Measurements from ENCODE around the gene KNL1. TPM values are rescaled to one million over a fixed set of nuclear protein-coding genes. Genes with fewer than 3 reads are reported as not detected.

Gene KNL1
- total RNA-seq, 1 experiment from 2014 or later: 27.5 TPM

DNA sequence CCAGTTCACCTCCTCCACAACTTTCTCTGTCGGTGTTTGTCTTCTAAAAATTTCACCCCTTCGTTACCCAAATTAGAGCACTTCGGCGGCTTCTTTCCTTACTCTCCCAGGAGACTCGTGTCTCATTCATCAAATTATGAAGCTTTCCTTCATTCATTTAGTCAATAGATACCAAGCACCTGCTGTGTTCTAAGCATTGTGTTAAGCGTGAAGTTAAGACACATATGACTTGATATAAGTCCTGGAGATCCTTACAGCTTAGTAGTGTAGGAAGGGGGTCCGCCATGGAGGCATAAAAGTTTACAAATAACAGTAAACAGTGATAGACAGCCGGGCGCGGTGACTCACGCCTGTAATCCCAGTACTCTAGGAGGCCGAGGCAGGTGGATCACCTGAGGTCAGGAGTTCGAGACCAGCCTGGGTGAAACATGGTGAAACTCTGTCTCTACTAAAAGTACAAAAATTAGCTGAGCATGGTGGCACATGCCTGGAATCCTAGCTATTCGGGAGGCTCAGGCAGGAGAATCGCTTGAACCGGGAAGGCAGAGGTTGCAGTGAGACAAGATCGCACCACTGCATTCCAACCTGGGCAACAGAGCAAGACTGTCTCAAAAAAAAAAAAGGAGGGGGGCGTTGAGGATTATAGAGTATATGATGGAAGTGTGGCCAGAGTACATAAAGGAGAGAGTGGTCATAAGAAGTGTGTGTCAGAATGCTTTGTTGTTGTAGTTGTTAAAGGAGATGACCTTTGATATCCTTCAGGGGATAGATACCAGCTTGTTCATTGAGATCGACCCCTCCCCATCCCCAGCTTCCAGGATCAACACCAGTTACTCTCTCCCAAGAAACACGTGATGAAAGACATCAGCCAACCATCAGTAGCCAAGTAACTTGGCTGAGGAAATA is 28.5 kb upstream of the KNL1 start:
- intact Hi-C loops (cut with micrococcal nuclease; ENCODE audit: unreplicated experiment): loop anchor here (2.0 kb wide), 1 partner anchor 95 kb away; the partner anchor contains the start of gene CHST14
- Histone ChIP-seq H3K4me1 (replicated peaks; ENCODE audit: insufficient read depth) (peaks cover 15% of the 10 kb centered on the region), H3K27ac (no peak overlapping the region), H3K9me2 (ENCODE audit: insufficient read depth) (no peaks in the 10 kb centered on the region), H3F3A (ENCODE audit: insufficient read depth, low read depth) (no peaks in the 10 kb centered on the region), H2AFZ (peak overlapping the region; percentile 81), H3K79me2 (ENCODE audit: low read depth) (peaks cover 27% of the 10 kb centered on the region), H4K20me1 (ENCODE audit: insufficient read depth) (no peaks in the 10 kb centered on the region), H3K36me3 (ENCODE audit: low read depth) (no peaks in the 10 kb centered on the region; the same call in 1 of the 2 replicates), H3K4me3 (peak overlapping the region; percentile 89; the same call in 1 of the 2 replicates), H3K27me3 (ENCODE audit: insufficient read depth, low read depth) (no peaks in the 10 kb centered on the region), H3K9me3 (ENCODE audit: insufficient read depth, low read depth) (no peaks in the 10 kb centered on the region), H3K4me2 (peak overlapping the region; percentile 79)
- BruUV-seq (replicated peaks): no TSS peak
- ChIA-PET CTCF (interaction anchor here (0.8 kb wide), 1 partner anchor 46 kb away, joined by 3 read pairs; no protein-coding TSS in a partner anchor), POLR2A (ENCODE audit: unreplicated experiment) (interaction anchor here (0.6 to 0.7 kb wide), 3 partner anchors 15 to 135 kb away, joined by 4 to 27 read pairs (median 6); no protein-coding TSS in a partner anchor)
- TF ChIP-seq, protein P1, sequence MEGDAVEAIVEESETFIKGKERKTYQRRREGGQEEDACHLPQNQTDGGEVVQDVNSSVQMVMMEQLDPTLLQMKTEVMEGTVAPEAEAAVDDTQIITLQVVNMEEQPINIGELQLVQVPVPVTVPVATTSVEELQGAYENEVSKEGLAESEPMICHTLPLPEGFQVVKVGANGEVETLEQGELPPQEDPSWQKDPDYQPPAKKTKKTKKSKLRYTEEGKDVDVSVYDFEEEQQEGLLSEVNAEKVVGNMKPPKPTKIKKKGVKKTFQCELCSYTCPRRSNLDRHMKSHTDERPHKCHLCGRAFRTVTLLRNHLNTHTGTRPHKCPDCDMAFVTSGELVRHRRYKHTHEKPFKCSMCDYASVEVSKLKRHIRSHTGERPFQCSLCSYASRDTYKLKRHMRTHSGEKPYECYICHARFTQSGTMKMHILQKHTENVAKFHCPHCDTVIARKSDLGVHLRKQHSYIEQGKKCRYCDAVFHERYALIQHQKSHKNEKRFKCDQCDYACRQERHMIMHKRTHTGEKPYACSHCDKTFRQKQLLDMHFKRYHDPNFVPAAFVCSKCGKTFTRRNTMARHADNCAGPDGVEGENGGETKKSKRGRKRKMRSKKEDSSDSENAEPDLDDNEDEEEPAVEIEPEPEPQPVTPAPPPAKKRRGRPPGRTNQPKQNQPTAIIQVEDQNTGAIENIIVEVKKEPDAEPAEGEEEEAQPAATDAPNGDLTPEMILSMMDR (conservative IDR thresholded peaks at IDR 0.05): no peak
- no peak for TF ChIP-seq EZH2 (IDR thresholded peaks at IDR 0.05; ENCODE audit: low read depth)
- DNase-seq: peak in 1 of 2 experiments; percentile 46

DNA sequence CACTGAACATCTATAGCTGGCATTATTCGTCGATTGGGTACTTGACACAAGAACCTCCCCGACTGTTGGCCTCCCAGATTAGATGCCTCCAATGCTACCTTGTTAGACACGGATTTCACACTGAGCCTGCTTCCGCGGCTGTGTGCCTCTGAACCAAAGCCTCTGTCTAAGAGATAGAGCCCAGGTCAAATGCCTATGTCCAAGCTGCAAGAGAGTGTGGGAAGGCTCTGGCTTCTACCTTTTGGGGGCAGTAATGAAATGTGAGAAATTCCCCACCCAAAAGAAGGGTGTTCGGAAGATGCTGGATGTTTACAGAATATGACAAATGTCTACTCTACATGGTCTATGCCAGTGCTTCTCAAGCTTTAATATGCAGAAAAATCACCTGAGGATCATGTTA is 26.9 kb upstream of the KNL1 start:
- ChIA-PET POLR2A (ENCODE audit: unreplicated experiment) (interaction anchor here (0.5 kb wide), 1 partner anchor 136 kb away, joined by 7 read pairs; no protein-coding TSS in a partner anchor), CTCF (no interaction called here)
- H3K27me3 ChIP-seq (ENCODE audit: insufficient read depth, low read depth): no peaks in the 10 kb centered on the region
- H3K79me2 ChIP-seq (ENCODE audit: low read depth): peaks cover 36% of the 10 kb centered on the region
- no TSS peak for BruUV-seq (replicated peaks)
- H3K9me3 ChIP-seq (ENCODE audit: insufficient read depth, low read depth): no peaks in the 10 kb centered on the region
- no peaks in the 10 kb centered on the region for H3K9me2 ChIP-seq (ENCODE audit: insufficient read depth)
- H3K4me3 ChIP-seq: no peak overlapping the region
- TF ChIP-seq EZH2 (IDR thresholded peaks at IDR 0.05; ENCODE audit: low read depth): no peak
- TF ChIP-seq, protein P1 (conservative IDR thresholded peaks at IDR 0.05): no peak
- no peak overlapping the region for H3K4me2 ChIP-seq
- DNase-seq: no peak
- no peak overlapping the region for H2AFZ ChIP-seq
- no peak overlapping the region for H3K27ac ChIP-seq
- H3K36me3 ChIP-seq (ENCODE audit: low read depth): peaks cover 4% of the 10 kb centered on the region; the same call in 1 of the 2 replicates
- peaks cover 17% of the 10 kb centered on the region for H3K4me1 ChIP-seq (replicated peaks; ENCODE audit: insufficient read depth)
- intact Hi-C loops (cut with micrococcal nuclease; ENCODE audit: unreplicated experiment): no loop called here
- no peaks in the 10 kb centered on the region for H4K20me1 ChIP-seq (ENCODE audit: insufficient read depth)
- no peaks in the 10 kb centered on the region for H3F3A ChIP-seq (ENCODE audit: insufficient read depth, low read depth)

DNA sequence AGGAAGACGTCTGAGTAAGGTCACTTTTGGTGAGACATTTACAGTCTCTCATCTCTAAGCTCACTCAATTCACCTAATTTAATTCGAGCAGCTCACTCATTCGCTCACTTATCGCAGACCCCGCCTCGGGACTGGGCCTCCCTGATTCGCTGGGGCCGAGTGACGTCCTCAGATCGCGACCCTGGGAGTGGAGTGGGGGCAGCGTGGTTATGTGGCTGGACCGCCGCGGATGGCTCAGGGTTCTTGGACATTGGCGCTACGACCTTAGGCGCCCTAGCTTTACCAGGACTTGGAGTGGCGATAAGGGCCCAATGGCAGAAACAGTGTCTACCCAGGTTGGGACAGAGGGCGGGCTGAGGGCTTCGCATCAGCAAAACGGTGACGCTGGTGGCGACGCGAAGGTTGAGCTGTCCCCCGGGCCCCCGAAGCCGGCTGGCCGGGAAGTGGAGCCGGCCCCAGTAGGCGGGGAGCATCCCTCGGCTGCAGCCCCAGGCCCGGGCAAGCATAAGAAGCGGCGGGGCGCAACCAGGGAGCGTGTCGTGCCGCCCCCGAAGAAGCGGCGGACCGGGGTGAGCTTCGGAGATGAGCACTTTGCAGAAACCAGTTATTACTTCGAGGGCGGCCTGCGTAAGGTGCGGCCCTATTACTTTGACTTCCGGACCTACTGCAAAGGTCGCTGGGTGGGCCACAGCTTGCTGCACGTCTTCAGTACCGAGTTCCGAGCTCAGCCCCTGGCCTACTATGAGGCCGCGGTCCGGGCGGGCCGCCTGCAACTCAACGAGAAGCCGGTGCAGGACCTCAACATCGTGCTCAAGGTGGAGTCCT is 24.7 kb upstream of the KNL1 start, which contains the start of gene RPUSD2:
RPUSD2 (plus strand) TSS at position 171 of the 825 bp plus-strand sequence; CDS start at position 210, 39 bp downstream.
- ChIA-PET POLR2A (ENCODE audit: unreplicated experiment) (interaction anchor here (0.5 to 1.0 kb wide), 4 partner anchors 99 to 1625 kb away, joined by 3 to 4 read pairs (median 3); no protein-coding TSS in a partner anchor), CTCF (interaction anchor here (1.4 kb wide), 1 partner anchor 20 kb away, joined by 11 read pairs; no protein-coding TSS in a partner anchor)
- Histone ChIP-seq H2AFZ (peak within 1 kb of the TSS; percentile 79), H3K27me3 (ENCODE audit: insufficient read depth, low read depth) (no peaks in the 10 kb centered on the region), H3K79me2 (ENCODE audit: low read depth) (peaks cover 23% of the 10 kb centered on the region), H3K9me2 (ENCODE audit: insufficient read depth) (no peaks in the 10 kb centered on the region), H3K27ac (no peak within 1 kb of the TSS), H3K4me1 (replicated peaks; ENCODE audit: insufficient read depth) (peaks cover 13% of the 10 kb centered on the region), H4K20me1 (ENCODE audit: insufficient read depth) (no peaks in the 10 kb centered on the region), H3K36me3 (ENCODE audit: low read depth) (peaks cover 13% of the 10 kb centered on the region; the same call in 1 of the 2 replicates), H3K9me3 (ENCODE audit: insufficient read depth, low read depth) (no peaks in the 10 kb centered on the region), H3K4me3 (peak within 1 kb of the TSS; percentile 70), H3F3A (ENCODE audit: insufficient read depth, low read depth) (no peaks in the 10 kb centered on the region), H3K4me2 (peak within 1 kb of the TSS; percentile 89)
- TF ChIP-seq, protein P1 (conservative IDR thresholded peaks at IDR 0.05): no peak
- TF ChIP-seq EZH2 (IDR thresholded peaks at IDR 0.05; ENCODE audit: low read depth): no peak
- intact Hi-C loops (cut with micrococcal nuclease; ENCODE audit: unreplicated experiment): no loop called here
- DNase-seq: peak; percentile 78 to 85
- TSS peak; percentile 56 for BruUV-seq (replicated peaks)

Data from PC-9 (cell line).